Retinal pigment epithelial cell (primary cell): ENCODE data around the gene HPS1.

Experiments used
- DNase-seq: peaks from one replicate; pipeline ENCODE4 v3.0.0-alpha.2; 2010; ENCODE audit warnings: low read depth
- H3K4me3 ChIP-seq: 2 replicates; pipeline ENCODE4 v1.5.1; 2011; ENCODE audit warnings: mild to moderate bottlenecking, low read length, control low read depth, moderate library complexity
- TF ChIP-seq, protein P1 (sequence below): conservative IDR thresholded peaks from 2 replicates; pipeline ENCODE4 v1.5.1; 2011; ENCODE audit warnings: low read depth, low read length, control low read depth, inconsistent platforms

HPS1 gene

DNA sequence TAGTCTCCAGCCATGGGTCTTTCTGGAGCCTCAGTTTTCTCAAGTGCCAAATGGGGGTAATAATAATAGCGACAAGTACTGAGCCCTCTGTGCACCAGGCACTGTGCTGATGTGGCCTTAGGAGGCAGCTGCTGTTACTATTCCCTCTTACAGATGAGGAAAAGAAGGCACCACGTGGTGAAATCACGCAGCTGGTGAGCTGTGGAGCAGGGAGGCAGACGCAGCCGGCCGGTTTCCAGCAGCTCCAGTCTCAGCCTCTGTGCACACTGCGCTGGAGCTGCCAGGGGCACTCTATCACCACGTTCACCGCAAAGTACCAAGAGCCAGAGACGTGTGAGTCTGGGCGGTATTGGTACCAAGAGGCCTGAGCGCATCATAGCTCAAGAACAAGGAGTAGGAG is 41.3 kb downstream of the HPS1 start:
- DNase-seq, result no peak
- H3K4me3 ChIP-seq, result no peak overlapping the region
- TF ChIP-seq, protein P1, sequence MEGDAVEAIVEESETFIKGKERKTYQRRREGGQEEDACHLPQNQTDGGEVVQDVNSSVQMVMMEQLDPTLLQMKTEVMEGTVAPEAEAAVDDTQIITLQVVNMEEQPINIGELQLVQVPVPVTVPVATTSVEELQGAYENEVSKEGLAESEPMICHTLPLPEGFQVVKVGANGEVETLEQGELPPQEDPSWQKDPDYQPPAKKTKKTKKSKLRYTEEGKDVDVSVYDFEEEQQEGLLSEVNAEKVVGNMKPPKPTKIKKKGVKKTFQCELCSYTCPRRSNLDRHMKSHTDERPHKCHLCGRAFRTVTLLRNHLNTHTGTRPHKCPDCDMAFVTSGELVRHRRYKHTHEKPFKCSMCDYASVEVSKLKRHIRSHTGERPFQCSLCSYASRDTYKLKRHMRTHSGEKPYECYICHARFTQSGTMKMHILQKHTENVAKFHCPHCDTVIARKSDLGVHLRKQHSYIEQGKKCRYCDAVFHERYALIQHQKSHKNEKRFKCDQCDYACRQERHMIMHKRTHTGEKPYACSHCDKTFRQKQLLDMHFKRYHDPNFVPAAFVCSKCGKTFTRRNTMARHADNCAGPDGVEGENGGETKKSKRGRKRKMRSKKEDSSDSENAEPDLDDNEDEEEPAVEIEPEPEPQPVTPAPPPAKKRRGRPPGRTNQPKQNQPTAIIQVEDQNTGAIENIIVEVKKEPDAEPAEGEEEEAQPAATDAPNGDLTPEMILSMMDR, result no peak

GRCh38 chr10:98404571-98405359 is 42.0 kb downstream of the HPS1 start:
- H3K4me3 ChIP-seq, result no peak overlapping the region
- TF ChIP-seq, protein P1, result no peak
- no peak for DNase-seq

DNA sequence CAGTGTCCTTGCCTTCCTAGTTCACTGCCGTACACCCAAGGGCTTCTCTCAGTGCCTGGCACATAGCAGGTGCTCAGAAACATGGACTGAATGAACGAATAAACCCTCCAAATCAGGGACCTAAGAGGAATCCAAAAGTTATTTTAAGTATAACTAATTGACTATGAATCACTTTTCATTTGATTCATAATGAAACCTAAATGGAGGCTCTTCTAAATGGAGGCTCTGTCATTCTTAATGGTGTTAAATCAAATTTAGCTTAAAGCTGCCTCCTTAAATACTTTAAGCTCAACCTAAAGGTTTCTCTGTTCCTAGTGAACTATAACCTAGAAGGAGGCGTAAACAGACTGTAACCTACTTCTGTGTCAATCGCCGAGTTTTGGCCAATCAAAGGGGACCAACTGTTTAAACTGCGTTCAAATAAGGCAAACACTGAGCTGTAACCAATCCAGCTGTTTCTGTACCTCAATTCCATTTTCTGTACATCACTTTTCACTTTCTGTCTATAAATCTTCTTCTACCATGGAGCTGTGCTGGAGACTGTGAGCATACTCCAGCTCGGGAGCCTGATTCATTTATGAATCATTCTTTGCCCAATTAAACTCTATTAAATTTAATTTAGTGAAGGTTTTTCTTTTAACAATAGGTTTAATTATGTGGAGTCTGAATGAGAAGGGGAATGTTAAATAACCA is 42.8 kb downstream of the HPS1 start:
- DNase-seq, result no peak
- no peak overlapping the region for H3K4me3 ChIP-seq
- TF ChIP-seq, protein P1, result no peak

DNA sequence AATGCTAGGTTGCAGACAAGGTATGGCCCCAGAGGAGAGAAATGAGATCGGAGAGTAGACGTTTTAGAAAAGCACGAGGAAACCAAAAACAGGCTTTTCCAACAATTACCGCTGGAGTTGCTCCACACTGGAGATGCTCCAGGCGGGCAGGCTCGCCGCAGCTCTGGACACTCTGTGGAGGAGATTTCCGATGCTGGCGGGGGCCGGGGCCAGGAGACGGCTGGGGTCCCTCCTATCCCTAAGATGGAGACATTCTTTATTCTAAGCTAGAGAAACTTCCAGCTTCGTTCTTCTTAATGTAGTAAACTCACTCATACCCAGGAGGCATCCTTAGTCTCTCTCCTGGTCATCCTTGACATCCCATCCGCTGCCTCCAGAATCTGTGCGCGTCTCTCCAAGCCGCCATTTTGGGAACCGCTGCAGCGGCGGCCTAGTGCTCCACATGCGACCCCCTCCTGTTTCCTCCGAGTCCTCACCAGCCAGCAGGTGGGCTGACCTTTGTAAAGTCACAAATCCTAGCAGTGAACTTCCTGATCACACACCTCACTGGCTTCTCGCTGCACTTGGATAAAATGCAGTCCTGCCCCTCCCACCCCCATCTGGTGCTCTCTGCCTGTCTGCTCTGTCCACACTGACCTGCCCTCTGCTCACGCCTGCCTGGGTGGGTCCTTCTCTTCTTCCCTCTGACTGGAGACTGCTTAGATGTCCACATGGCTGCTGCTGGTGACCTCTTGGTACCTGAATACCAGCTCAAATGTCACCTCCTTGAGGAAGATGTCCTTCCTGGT is 43.6 kb downstream of the HPS1 start:
- TF ChIP-seq, protein P1, result no peak
- DNase-seq, result no peak
- H3K4me3 ChIP-seq, result no peak overlapping the region

DNA sequence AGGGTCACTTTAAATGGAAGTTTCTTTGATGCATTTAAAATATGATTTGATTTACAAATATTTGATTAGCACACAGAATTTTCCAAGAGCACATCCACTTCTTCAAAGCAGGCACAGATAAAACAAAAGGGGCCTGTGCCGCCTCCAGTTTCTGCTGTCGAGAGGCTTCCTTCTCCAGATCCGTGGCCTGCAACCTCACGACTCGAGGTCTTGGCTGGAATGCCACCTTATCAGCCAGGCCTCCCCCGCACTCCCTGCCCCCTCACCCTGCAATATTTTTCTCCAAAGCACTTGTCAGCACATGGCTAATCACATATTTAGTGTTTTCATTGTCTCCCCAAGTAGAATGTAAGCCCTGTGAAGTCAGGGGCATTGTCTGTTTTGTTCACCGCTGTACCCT is 44.3 kb downstream of the HPS1 start:
- TF ChIP-seq, protein P1, result no peak
- no peak overlapping the region for H3K4me3 ChIP-seq
- DNase-seq, result no peak

DNA sequence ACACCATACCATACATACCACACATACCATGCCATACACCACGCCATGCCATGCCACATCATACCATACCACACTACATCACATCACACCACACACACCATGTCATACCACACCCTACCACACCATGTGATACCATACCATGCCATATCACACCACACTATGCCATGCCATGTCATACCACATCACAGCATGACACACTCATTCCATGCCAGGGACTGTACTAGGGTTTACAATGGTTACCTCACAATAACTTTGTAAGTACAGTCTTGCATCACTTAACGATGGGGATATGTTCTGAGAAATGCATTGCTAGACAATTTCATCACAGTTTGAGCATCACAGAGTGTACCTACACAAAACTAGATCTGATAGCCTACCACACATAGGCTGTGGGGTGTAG is 46.3 kb downstream of the HPS1 start:
- no peak for DNase-seq
- TF ChIP-seq, protein P1, result no peak
- no peak overlapping the region for H3K4me3 ChIP-seq
